GM13976 (cell line): ENCODE results near the gene PRKCQ.

Source experiments
- DNase-seq: peaks from one replicate; pipeline ENCODE4 v3.0.0; 2012; ENCODE audit warnings: low spot score
- in situ Hi-C: fragments of 300-500 bp; cut with MboI; formaldehyde crosslinking; loops from one replicate; pipeline ENCODE4 v1.12.0; 2022; ENCODE audit warnings: low sequenced_read_pairs, mixed read lengths, inconsistent platforms; ENCODE audit not compliant: unreplicated experiment
- TF ChIP-seq, protein P1 (sequence below): IDR thresholded peaks from 2 replicates; pipeline ENCODE4 v1.5.1; 2012; ENCODE audit warnings: borderline replicate concordance, mild to moderate bottlenecking; ENCODE audit not compliant: insufficient read depth; ENCODE audit errors: extremely low read depth, missing control alignments, control extremely low read depth

Gene PRKCQ

DNA sequence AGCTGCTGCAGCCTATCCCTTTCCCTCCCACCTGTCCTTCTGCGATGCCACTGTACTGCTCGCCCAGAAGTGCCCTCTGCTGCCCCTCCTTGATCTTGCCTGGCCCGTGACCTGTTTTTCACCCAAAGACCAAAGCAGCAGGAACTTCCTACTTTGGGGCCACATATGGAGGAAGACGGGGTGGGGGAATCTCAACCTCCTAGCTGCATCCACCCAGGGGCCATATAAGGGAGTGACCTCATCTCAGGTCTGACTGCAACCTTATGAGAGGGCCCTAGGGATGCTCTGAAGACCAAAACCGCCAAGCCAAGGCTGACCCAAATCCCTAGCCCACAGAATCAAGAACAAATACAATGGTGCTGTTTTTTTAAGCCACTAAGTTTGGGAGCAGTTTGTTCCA is 15.7 kb downstream of the PRKCQ start:
- TF ChIP-seq, protein P1, sequence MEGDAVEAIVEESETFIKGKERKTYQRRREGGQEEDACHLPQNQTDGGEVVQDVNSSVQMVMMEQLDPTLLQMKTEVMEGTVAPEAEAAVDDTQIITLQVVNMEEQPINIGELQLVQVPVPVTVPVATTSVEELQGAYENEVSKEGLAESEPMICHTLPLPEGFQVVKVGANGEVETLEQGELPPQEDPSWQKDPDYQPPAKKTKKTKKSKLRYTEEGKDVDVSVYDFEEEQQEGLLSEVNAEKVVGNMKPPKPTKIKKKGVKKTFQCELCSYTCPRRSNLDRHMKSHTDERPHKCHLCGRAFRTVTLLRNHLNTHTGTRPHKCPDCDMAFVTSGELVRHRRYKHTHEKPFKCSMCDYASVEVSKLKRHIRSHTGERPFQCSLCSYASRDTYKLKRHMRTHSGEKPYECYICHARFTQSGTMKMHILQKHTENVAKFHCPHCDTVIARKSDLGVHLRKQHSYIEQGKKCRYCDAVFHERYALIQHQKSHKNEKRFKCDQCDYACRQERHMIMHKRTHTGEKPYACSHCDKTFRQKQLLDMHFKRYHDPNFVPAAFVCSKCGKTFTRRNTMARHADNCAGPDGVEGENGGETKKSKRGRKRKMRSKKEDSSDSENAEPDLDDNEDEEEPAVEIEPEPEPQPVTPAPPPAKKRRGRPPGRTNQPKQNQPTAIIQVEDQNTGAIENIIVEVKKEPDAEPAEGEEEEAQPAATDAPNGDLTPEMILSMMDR = no peak
- in situ Hi-C loops = no loop called here
- DNase-seq = no peak

DNA sequence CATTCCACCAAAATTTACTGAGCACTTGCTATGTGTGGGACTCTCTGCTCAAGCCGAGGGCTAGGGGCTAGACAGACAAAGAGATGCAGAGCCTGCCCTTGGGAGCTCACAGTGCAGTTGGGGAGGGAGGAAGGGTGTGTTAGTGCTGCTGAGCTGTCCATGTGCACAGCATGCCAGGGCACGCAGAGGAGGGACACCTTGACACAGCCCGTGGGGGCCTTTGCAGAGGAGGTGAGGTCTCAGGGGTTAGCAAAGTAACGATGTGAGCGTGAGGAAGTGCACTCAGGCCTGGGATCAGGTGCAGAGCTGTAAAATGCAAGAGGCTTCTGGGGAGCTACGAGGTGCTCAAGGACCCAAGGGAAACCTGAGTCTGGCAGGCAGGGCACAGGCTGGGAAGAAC is 16.3 kb downstream of the PRKCQ start:
- in situ Hi-C loops = no loop called here
- TF ChIP-seq, protein P1 = no peak

DNA sequence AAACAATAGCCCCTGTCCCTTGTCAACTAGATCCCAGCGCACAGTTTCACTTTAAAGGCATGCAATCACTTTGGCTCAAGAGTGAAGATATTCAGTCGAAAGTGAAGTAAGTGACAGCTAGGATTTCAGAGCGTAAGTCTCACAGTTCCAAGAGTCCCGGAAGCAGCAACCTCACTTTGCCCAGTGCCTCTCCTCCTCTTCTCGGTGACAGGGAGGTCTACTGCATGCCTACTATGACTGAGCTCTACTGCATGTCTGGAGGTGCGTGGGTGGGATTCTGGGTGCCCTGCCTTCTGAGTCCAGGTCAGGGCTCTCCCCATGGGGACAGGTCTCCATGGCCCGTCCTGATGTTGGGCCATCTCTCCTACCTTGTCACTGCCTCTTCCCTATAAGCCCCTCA is 17.0 kb downstream of the PRKCQ start:
- DNase-seq = no peak
- TF ChIP-seq, protein P1 = no peak
- in situ Hi-C loops = no loop called here

More for the DNA sequence above, 16.3 kb downstream of the PRKCQ start:
- no peak for DNase-seq

DNA sequence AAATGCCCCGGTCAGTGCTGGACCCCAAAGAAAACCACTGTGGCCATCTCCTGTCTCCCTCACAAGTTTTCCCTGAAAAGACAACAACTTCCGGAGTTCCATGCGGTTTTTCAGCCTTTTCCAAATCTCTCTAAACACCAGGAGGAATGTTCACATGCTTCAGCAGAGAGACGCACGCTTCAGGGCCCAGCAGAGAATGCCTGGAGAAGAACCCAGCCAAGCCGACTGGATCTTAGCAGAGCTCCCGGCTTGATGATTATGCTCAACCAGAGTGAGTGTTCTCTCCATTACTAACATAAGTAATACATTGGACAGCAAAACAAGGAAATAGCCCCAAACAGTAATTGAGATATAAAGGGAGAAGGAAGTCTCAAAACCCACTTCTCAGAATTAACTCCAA is 17.9 kb downstream of the PRKCQ start:
- in situ Hi-C loops = no loop called here
- TF ChIP-seq, protein P1 = no peak

DNA sequence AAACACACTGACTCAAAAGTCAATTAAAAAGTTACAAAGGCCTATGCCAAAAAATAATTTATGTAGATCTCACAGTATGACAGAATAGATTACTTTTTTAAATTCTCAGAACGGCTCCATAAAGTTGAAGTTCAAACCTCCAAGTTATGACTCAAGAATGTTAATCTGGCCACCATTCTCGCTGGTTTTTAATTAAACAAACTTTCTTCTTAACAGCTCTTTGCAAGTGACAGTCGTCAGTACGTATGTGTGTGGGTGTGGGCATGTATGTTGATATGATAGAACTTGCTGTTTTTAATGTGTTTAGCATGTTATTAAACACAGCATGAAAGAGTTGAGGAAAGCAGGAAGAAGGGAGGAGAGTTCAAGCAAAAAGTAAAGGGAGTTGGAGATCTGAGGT is 18.5 kb downstream of the PRKCQ start:
- in situ Hi-C loops = no loop called here
- DNase-seq = no peak
- TF ChIP-seq, protein P1 = no peak

More for the DNA sequence above, 17.9 kb downstream of the PRKCQ start:
- DNase-seq = no peak

DNA sequence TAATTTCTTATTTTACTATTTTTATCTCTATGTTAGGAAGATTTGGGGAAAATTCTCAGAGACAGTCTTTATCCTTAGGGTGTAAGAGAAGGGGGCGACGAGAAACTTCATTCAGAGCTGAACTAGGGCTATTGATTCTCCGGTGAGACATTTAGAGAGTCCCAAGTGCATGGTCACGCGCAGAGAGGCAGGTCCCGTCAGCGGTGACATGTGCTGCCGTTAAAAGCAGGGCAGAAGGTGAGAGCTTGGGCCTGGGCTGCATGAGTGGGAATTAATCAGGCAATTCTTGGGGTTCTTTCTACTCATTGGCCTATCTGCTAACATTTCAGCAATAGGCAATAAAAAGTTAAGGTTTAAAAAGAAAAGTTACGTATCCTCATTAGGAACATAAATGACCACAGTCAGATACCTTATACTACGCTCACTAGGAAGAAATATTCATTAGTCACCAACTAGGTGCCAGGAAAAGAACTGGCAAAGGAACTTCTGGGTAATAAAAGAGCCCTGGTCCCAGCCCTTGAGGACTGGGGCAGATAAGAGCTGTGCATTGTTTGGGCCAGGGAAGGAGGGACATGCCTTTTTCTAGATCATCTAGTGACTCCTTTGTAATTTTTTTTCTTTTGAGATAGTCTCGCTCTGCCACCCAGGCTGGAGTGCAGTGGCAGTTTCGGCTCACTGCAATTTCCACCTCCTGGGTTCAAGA is 21.2 kb downstream of the PRKCQ start:
- in situ Hi-C loops = no loop called here
- no peak for DNase-seq

More for the DNA sequence above, 21.2 kb downstream of the PRKCQ start:
- TF ChIP-seq, protein P1 = no peak
